Measurements from ENCODE around the gene MKX.

Gene MKX

GRCh38 chr10:27745732-27746396, at the start of gene MKX:
Gene MKX (minus strand): TSS chr10:27745819. CDS start chr10:27743415, 2,404 bp downstream.
- DNase-seq: peak; percentile 91

GRCh38 chr10:27794157-27794556, 48.5 kb upstream of the MKX start:
- no peak for DNase-seq

GRCh38 chr10:27792216-27792615, 46.6 kb upstream of the MKX start:
- no peak for DNase-seq

- no peak for DNase-seq
Observed at GRCh38 chr10:27784272-27784671, 38.7 kb upstream of the MKX start.

GRCh38 chr10:27783660-27784059, 38.0 kb upstream of the MKX start:
- DNase-seq: no peak

- no peak for DNase-seq
Observed at GRCh38 chr10:27779462-27780015, 33.9 kb upstream of the MKX start.

DNA sequence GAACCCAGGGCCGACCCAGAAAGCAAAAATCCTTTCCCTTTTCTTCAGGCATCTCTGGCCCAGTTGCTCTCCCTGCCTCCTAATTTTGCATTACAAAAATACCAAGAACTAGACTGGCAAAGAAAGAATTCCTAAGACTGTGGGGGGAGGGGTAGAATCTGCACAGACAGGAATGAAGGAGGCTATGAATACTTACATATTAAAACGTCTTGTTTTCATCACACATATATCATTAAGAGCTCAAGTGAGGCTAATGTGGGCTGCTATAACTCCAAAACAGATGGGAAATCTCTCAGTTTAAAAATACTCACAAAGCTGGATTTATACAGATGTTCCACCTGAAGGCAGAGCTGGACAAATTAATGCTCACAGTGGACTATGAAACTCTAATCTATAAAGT, 29.2 kb upstream of the MKX start:
- DNase-seq: no peak

DNA sequence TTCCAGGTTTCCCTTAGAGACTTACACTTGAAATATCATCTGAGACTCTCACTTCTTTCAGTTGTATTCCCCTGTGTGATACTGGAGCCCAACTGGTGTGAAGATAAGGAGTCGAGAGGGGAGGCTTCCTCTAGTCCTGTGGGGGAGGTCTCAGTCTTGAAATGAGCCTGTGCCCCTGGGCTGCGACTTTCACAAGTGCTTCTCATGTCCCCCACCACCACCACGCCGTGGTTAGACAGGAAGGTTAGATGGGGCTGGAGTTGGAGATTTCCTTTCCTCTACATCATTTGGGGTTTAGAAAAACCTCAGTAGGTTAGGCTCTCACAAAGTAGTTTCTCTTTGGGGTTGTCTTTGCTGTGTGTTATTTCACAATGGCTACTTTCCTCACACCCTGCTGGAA, 25.6 kb upstream of the MKX start:
- DNase-seq: no peak

DNA sequence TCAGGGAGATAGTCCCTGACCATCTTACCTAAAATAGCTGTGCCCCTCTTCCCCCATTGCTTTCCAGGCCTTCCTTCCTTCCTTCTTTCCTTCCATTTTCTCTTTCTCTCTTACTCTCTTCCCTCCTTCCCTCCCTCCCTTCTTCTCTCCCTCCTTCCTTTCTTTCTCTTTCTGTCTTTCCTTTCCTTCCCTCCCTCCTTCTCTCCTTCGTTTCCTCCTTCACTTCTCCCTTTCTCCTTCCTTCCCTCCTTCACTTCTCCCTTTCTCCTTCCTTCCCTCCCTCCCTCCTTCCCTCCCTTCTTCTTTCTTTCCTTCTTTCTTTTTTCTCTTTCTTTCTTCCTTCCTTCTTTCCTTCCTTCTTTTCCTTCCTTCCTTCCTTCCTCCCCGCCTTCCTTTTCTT, 24.6 kb upstream of the MKX start:
- no peak for DNase-seq

DNA sequence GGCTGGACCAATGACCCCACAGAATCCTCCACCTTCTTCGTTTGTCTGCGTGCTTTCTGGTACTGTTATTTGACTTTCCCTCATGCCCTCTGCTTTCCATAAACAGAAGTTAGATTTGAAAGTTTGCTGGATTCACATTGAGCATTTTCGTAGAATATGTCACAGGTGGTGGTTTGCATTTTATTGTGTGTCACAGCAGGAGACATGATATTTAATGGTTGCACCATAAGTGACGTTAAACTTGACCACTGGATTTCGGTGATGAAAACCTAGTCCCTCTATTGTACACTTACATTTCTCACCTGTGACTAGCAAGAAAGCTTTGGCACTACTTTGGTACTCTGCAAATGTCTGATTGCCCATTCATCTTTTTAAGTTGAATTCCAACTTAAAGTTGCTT, 15.2 kb upstream of the MKX start:
- no peak for DNase-seq

DNA sequence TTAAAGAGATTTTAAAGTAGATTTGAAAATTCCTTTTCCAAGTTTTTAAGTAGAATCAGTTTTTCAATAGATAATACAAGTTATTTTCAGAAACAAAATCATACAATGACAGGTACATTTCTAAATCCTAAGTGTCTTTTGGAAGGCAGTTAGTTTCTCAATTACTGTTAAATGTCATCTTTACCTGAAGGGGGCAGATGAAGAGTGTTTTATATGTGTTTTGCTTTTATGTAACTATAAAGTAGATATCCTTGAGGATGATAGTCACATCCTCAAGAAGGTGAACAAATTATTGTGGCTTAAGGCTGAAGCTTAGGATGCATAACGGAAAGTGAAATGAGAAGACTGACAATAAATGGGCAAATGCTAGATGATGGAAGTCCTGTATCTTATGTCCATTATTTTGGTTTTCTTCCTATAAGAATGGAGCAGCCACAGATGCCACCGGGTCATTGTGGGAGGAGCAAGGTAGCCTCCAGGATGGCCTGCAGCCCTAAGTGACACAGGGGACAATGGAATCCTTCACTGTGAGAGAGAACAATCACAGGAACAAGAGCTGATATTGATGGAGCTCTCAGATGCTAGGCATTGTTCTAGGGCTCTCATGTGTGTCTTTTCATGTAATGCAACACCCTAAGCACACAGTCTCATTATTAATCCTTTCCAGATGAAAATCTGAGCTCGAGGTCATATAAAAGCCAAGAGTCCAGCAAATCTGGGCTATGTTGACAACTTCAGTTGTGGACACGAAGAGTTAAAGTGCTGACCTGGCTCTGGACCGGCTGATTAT, 14.1 kb upstream of the MKX start:
- DNase-seq: no peak

DNA sequence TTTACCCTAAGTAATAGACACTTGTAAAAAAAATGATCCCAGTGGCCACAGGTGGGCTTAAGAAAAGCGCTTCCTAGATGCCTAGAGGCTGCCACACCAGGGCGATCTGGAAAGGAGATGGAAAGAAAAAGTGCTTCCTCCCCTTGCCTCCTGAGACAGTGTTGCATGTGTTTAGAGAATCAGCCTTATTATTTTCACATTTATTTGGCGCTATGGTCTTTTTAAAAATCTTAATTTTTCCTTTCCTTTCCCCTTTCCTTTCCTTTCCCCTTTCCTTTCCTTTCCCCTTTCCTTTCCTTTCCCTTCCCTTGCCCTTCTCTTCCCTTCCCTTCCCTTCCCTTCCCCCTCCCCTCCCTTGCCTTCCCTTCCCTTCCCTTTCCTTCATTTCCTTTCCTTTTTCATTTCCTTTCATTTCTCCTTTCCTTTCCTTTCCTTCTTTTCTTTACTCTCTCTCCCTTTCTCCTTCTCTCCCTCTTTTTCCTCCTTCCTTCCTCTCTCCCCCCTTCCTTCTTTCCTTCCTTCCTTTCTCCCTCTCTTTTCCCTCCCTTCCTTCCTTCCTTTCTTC, 7.1 kb upstream of the MKX start:
- DNase-seq: no peak

DNA sequence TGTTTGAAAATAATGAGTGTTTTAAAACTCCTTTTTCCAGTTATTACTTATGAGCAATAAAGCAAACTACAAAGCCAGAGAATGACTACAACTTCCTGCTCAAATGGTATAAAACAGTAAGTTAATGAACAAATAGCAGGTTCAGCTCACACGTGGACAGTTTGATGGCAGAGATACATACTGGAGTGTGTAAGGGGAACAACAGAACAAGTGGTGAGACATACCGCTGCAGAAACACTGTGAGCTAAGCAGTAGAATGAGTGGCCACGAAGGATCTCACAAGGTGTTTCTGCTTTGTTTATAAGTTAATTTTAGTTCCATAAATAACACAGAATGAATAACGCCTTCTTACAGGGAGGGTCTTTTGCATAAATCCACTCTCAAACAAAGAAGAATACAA, 3.0 kb upstream of the MKX start:
- DNase-seq: no peak

DNA sequence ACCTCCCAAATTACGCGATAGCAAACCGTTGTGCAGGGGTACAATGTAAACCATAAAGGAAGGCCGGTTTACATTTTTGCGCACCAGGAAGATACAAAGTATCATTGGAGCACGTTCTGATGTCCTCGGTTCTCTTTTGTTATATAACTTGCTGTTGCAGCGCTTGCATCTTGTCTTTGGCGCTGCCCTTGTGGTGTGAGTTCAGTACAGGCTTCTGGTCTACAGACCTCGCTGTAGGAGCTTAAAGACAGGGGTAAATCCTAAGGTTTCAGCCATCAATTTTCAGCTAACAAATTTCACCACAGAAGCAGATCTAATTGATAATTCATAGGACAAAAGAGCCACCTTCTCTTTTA, 1.5 kb upstream of the MKX start:
- DNase-seq: no peak

GRCh38 chr10:27746397-27747095, 927 bp upstream of the MKX start:
- DNase-seq: no peak

DNA sequence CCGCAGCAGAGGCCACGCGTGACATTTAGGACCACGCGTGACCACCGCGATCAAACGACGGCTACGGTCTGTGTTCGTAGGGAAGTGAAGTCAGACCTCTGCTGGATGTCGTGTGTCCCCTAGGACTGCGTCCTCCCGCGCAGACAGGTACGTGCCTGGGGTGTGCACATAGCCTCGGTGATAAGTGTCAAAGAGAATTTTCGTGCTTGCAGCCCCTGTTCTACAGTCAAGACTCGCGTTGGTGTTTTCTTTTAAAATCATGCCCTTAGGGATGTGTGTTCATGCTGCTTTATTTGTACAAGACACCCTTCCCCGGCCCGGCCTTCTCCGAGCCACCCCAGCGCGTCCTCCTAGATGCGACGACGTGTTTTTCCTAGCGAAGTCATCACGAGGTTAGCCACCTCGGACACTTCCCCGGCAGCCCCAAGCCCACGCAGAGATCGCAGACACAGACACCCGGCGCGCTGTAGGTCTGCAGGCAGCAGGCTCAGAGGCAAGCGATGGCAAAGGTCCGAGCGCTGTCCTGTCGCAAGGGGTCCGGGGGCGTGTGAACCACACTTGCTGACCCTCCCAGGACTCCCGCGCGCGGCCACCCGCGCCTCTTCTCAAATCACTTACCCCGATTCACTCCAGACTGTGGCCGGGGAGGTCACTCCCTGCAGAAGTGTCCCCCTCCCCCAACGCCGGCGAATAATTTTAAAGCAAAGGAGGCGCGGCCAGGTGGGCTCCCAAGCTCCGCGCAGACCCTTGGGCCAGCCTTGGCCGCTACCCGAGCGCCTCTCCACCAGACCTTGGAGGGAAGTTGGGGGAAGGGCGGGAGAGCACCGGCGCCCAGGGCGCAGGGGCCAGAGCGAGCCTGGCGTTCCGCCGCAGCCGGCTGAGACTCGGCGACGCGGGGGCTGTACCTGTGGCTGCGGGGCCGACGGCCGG, 552 bp downstream of the MKX start:
- DNase-seq: peak; percentile 66

GRCh38 chr10:27743877-27744801, 1.5 kb downstream of the MKX start:
- DNase-seq: peak; percentile 79

- peak; percentile 71 for DNase-seq
Observed at GRCh38 chr10:27743012-27743876, 2.4 kb downstream of the MKX start.

GRCh38 chr10:27742195-27743011, 3.2 kb downstream of the MKX start:
- DNase-seq: peak; percentile 88

Data from right forelimb (tissue), 1 donor.